Stimulated activated CD4-positive, alpha-beta T cell treated with anti-CD3 and anti-CD28 coated beads, Interleukin-12 subunit alpha, Interleukin-12 subunit beta, amount 100 ng/mL, for 48 hours (primary cell): ENCODE measurements around the gene PEAK1.
A peak's percentile ranks its signal among the peaks of the same experiment; 100 is the strongest.

ENCODE experiments used
- DNase-seq, 3 donors: peaks; one replicate each; pipeline ENCODE4 v3.0.0-alpha.2; 2020; ENCODE audit warnings: low read depth in 2 of 3, low spot score in 1 of 3

Gene PEAK1

DNA sequence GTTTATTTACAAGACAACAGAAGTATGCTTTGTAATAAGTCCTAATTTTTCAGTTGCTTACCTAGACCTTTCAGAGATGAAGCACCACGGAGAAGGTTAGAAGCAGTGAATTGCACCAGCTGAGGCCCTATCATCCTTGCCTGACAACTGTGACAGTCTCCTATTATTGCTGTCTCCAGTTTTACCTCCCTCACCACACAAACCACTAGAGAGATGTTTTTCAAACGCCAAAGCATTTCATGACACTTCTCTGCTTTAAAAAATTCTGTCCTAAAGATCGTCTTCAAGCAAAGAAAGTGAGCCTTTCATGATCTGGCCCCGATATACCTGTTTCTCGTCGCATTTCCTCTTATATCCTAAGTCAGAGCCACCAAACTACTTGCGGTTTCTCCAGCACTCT is 276.7 kb downstream of the PEAK1 start:
- no peak for DNase-seq

DNA sequence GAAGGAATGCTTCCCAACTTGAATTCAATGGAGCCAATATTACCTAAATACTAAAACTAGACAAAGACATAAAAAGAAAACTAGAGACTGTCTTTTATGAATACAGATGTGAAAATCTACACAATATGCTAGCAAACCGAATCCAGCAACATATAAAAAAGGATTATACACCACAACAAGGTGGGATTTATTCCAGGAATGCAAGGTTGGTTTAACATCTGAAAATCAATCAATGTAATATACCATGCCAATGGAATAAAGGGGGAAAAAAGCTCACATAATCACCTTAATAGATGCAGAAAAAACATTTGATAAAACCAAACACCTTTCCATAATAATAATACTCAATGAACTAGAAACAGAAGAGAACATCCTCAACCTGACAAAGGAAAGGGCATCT is 279.7 kb downstream of the PEAK1 start:
- DNase-seq: no peak

DNA sequence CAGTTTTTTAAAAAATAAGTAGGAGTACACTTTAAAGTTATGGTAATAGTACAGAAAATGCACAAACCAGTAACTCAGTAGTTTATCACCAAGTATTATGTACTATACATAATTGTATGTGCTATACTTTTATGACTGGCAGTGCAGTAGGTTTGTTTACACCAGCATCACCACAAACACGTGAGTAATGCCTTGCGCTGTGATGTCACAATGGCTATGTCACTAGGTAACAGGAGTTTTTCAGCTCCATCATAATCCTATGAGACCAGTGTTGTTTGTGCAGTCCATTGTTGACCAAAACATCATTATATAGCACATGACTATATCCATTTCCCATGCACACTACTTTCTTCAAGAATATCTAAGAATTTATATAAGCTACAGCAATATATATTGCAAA is 280.6 kb downstream of the PEAK1 start:
- no peak for DNase-seq

DNA sequence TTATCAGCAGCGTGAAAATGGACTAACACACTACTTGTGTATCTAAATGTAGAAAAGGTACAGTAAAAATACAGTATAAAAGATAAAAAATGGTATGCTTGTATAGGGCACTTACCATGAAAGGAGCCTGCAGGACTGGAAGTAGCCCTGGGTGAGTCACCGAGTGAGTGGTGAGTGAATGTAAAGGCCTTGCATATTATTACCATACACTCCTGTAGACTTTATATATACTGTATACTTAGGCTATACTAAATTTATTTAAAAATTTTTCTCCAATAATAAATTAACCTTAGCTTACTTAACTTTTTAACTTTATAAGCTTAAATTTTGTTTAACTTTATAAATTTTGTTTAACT is 281.8 kb downstream of the PEAK1 start:
- DNase-seq: no peak

DNA sequence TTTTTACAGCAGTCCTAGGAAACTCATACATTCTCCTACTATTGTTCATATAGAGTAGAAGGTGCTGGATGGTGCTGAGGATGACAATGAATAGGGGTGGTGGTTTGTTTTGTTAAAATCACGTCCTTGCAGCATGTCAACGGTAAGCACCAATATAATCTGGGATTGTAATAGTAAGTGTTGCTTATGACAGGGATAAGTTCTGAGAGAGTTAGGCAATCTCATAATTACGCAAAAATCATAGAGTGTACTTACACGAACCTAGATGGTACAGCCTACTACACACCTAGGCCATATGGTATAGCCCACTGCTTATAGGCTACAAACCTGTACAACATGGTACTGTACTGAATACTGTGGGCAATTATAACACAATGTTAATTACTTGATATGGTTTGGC is 284.7 kb downstream of the PEAK1 start:
- no peak for DNase-seq

DNA sequence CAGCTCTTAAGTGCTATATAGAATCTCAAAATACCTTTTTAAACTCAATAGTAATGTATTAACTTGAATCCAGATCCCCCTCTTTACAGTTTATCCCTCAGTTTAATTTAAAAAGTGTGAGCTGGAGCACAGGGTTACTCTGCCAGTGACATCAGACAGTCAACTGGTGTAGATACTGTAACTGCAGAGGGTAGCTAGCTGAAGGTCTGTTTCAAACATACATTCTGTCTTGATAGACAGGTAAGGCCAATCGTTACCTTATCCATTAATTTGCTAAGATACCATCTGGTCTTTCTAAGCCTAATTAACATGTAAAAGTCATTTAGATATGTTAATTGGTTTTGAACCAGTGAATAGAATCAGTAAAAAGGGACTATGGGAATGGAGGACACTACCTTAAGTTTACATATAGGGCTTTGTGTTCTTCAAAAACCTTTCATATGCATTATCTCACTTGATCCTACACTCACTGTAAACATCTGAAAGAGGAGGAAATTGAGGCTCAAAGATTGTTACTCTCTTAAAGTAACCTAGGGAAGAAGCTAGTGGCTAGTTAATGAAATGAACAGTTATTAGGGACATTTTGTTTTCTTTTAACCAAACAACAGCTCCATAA is 289.5 kb downstream of the PEAK1 start:
- DNase-seq: no peak

DNA sequence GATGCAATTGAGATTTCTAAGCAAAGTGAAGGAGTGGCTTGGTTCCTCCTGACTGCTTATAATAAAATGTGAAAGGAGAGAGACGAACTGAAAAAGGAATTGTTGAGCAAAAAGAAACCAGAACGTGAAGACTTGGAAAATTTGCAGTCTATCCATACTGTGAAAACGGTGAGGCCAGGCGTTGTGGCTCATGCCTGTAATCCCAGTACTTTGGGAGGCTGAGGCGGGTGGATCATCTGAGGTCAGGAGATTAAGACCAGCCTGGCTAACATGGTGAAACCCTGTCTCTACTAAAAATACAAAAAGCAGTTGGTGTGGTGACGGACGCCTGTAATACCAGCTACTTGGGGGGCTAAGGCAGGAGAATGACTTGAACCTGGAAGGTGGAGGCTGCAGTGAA is 292.3 kb downstream of the PEAK1 start:
- DNase-seq: no peak

DNA sequence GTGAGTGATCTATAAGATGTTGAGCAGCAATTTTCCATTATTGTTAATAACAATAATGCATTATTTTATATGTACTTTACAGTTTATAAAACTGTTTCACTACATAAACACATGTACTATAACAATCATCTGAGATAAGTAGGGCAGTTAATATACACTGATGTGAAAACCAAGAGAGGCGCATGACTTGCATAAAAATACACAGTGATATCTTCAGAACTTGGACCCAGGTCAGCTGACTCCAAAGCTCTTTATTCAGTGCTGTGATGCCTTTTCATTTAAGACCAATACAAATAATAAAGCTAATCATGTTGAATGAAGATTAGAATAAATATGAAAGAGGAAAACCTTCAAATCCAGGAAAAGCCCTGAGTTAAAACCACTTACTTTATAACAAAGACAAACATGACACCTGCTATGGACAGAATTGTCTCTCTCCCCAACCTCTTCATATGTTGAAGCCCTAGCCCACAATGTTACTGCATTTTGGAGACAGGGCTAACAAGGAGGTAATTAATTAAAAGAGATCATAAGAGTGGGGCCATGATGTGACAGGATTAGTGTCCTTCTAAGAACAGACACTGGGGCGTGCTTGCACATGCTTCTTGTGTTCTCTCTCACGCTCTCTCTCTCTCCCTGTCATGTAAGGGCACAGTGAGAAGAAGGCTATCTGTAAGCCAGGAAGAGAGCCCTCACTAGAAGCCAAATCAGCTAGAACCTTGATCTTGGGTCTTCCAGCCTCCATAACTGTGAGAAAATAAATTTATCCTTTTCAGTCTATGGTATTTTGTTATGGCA is 293.2 kb downstream of the PEAK1 start:
- no peak for DNase-seq

DNA sequence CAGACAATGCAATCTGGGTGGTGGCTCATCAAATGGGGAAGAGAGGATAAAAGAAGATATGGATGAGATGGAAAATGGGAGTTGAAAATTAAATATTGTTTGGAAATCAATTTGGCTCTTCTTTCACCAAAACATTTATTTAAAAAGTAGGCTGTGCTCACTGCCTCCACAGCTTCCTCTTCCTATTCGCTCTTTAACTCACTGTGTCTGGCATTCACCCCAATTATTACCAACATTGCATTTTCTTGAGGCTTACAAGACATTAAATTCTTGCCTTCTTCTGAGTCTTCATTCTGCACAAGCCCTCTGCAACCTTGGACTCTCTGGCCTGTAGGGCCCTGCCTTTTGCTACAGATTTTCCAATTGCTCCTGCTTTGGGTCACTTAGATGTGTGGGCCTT is 296.1 kb downstream of the PEAK1 start:
- no peak for DNase-seq

DNA sequence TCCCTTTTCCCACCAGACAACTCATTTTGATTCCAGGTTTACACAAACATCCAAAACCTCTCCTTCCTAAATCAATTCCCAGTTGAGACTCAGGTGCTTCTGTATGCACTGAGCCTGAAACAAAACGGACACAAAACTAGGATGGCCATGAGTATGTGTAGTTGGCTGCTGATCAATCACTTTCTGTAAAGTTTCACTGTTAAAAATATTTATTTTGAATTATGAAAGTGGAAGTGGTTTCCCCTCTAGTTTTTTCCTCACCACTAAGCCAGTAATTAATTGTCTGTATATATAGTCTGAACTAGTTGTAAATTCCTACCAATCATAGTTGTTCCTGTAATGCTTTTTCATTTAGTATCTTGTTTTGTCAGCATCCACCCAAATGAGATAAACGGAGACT is 297.3 kb downstream of the PEAK1 start:
- DNase-seq: no peak

DNA sequence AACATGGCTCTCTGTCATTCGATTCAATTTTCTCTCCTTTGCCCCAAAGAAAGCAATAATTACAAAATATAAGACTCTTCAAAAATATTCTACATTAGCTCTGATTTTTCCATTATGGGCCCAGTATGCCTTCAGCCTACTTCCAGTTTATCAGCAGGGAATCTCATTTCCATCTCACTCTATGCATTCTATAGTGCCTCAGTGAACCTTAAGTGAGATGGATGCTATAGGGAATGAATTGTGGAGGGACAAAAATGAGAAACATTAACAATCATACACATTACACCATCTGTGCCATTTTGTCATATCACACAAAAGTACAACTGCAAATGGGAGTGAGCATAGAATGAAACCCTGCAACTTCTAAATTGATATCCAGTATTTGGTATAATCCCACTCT is 298.3 kb downstream of the PEAK1 start:
- DNase-seq: no peak

DNA sequence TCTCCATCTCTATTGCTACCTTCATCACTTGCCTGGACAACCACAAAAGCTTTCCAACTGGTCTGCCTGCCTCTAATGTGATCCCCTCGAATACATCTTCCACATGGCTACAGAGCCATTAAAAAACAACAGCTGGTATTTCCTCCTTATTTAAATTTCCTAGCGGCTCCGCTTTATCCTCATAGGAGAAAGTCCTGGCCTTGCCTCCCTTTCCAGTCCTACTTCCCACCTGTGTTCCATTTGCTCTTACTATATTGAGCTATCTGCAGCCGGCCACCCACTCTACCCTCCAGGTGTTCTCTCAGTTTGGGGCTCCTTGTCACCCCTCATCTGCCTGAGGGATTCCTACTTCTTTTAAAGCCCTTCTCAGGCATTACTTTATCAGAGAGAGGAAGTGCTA is 299.3 kb downstream of the PEAK1 start:
- no peak for DNase-seq

DNA sequence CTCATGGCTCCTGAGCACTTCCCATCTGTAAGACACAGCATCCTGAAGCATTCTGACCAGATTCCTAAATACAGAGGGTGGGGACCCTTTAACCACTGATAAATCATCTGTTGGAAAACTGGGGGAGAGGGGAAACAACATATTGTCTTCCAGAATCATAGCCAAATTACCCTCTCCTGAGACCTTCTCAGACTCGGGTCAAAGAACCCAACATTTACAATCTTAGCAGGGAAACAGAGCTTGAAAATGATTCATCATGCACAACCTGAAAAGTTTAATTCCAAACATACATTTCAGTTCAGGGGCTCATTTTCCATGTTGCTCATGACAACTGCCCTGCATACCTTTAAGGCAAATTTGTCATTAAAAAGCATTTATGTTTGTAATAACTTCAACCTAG is 300.5 kb downstream of the PEAK1 start:
- no peak for DNase-seq

DNA sequence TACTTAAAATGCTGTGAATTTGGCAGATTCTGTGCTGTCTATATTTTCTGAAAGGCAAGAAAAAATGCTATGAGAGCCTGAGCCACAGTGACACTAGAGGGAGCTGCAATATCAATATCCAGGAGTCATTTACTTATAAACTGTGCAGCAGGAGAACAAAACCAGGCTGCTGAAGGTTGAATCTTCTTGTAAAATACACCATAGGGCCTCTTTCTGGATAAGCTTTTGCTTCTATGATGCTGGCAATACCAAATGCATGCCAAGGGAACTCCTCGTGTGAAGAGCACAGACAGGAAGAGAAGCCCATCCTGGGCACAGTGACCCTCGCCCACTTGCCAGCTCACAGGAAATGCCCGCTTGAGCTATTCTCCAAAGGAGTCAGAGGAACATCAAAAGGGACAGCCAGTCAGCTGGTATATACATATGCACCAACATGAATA is 301.0 kb downstream of the PEAK1 start:
- DNase-seq: peak in 1 of 3 donors; percentile 11

DNA sequence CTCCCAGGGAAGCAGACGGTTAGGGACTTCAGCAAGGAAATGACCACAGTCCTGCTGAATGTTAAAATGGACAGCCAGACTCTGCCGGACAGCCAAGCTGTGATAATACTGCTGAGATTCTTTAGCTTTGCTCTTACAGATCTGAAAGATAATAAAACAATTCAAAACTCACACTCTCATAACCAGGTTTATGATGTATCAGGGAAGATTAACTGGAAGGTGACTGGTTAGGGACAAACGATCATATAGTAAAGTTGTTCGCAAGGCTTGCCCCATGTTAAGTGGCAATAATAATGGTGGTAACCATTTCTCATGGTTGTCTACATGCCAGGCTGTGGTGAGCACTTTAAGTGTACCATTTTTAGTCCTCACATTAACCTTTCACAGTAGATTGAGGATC is 304.7 kb downstream of the PEAK1 start:
- DNase-seq: no peak

DNA sequence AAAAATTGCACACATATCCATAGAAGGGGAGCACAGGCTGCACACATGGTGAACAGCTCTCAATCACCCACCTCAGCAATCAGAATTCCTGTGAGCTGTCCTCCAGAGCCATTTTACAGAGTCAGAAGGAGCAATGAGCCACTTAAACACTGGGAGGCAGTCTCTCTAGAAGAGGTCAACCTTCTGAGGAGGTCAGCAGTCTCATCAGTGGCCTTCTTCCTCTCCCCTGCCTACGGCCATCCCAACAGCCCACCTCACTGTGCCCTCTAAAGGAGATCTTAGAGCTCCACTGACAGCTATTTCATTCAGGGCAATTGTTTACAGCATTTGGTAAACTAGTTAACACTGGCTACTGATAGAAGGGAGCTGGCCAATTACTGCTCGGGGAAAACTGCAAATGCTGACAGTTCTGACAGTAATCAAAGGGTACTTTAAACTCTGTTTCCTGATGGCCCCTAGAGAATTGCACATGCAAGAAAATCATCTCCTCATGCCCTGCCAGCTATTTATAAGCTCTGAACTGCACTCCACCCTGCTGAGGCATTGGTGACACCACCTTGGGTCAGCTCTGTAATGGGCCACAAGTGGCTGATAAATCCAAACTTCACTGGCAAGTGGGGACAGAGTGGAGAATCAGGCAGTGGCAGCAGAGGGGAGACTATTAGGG is 306.9 kb downstream of the PEAK1 start:
- DNase-seq: no peak

DNA sequence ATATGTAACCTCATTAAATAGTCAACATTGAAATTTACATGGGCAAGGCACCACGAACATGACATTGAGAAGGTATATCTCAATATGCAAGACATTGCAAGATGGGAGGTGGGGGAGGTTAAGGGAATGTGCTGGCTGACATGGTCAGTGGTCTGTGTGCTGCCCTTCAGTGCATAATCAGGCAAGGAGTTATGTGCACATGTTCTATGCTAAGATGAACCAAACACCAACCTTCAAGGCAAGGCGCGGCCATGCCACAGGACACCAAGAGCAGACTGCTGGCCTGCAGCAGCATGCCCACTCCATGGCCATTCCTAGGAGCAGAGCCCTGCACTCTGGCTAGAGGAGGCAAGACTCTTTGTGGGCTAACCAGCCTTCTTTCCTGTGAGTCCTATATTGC is 308.1 kb downstream of the PEAK1 start:
- no peak for DNase-seq

DNA sequence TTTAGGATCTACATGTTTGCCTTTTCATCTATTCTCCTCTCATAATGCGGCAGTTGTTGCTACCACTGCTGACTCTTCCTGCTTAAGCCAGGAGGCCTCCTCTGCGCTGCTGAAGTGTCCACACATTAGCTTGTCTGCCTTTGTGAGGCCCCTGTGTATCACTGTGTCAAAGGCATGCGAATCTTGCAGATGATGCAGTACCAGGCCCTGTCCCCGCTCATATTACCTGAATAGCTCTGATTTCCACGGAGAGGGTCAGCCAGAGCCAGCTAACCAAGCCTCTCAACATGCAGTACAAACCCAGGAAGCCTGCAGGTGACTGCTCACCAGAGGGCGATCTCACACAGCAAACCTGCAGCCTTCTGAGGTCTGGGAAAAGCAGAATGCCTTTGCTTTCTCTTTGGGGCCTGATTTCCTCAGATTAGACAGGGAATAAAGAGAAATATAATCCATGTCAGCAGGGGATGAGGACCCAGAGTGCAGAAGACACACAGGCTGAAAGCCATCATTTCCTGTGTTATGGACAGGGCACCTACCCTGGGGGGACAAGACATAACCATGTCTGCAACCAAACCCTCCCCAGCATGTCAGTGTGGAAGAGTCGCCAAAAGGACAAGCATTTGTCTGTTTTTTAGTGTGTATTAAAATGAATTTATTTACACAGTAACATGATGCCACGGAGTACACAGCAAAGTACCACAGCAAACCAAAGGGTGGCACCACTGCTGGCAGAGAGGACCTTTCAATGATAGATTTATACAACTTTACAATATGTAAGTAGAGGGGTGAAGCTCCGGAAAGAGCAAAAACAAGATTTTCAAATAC is 312.2 kb downstream of the PEAK1 start:
- DNase-seq: peak in 1 of 3 donors; percentile 16

DNA sequence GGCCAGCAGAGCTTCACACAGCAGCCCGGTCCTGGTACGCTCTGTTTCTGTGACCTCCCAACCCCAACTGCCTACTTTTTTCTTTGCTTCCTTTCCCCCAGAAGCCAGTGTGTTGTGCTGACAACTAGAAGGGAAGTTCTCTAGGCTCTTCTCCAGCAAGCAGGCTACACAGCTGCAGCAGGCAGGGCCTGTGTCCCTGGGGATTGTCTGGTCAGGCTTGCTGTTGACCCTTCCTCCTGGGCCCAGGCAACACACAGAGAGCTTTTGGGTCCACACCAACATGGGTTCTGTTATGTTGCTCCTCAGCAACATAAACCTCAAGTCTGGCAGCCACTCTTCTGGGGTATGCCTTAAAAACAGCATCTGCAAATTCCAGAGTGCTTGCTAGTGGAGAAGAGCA is 312.8 kb downstream of the PEAK1 start:
- DNase-seq: no peak

DNA sequence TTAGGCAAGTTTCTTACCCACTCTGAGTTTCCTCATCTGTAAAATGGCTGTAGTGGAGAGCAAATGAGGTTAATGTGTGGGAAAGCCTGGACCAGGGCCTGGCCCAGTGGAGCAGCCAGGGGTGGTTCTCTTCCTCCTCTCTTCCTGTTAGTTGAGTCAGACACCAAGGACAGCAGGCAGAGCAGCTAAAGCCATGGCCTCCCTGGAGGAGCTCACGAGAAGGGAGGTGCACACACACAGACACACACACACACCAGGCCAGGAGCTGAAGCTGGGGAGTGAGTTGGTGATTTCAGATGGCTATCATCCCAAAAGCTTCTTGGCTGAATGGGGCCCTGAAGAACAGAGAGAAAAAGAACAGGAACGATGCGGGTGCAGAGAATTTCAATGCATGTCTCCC is 315.7 kb downstream of the PEAK1 start:
- DNase-seq: no peak

DNA sequence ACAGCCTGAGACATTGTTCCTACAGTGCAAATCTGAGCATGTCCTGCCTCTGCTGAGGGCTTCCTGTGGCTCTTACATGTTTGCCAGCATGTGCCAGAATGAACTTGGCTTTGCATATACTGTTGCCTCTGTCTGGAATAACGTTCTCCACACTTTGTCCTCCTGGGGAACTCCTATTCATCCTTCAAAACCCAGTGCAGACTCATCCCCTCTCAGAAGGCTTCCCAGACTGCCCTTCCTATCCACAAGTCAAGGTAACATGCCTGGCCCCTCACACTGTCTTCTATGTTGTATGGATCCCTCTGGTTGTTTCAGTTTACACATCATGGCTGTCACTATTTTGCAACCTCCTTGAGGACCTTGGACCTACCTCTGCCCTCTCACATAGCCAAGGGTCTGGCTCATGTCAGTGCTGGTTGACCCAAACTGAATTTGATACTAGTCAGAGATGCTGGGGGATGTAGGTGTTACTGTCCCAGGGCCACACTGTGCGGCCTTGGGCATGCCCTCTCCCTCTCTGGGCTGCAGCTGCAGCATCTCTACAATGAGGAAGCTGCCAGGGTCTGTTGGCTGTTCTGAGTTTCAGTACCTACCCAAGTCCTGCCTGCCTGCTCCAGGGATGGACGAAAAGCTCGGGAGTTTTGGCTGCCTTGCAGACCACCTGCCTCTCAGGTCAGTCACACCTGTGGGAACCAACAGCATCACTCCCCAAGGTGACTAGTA is 320.0 kb downstream of the PEAK1 start:
- DNase-seq: no peak
